Measurements from ENCODE around the gene ICAM5. TPM values are rescaled to one million over a fixed set of nuclear protein-coding genes. Genes with fewer than 3 reads are reported as not detected.

Gene ICAM5
- total and polyA plus RNA-seq, 9 of the 15 experiments (the other 6 are each of a cell fraction or from before 2014, with no cell fraction given) = 0.10 to 114 (median 13.7) TPM

DNA sequence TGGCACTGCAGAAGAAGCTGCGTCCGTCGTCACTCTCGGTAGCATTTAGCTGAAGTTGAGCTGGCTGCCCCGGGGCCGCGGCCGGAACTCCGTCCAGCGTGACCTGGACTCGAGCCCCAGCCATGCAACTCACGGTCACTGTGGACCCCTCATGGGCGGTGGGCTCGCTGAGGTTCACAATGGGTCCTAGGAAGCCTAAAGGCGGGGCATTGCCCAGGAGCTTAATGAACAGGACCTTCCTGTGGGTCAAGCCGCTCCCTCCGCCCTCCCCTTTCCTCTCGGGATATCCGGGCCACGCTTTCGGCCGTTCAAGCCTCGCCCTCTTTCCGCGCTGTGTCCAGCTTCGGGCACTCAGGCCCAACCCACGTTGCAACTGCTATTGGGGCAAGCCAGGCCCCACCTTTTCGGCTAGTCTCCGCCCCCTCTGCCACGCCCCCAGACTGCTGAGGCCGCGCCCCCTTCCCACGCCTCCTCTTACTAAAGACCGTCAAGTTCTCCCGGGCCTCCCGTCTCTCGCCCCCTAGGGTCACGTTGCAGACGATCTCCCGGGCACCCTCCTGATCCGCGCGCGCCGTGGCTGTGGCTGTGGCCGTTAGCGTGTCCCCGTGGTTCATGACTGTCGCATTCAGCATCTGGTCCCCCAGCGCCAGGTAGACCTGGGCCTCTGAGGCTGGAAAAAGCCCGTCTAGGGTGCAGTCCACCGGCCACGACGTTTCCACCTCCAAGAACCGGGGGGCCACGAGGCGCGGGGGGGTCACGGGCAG lies 45.0 kb downstream of the ICAM5 start (continued):
- TF ChIP-seq GATAD2A (IDR thresholded peaks at IDR 0.05) (peak; percentile 45; the same call in 1 of the 2 replicates), TEAD4 (IDR thresholded peaks at IDR 0.05; ENCODE audit: low read length) (no peak), TEAD4 (CRISPR knock-in tag; IDR thresholded peaks at IDR 0.05; ENCODE audit: borderline replicate concordance) (no peak), ATF1 (CRISPR knock-in tag; IDR thresholded peaks at IDR 0.05) (no peak), ATF1 (tag; IDR thresholded peaks at IDR 0.05) (peak; percentile 33), ZNF707 (CRISPR knock-in tag; conservative IDR thresholded peaks at IDR 0.05) (no peak), RBM39 (optimal IDR thresholded peaks at IDR 0.05; ENCODE audit: low read depth, low read length) (no peak), RAD21 (CRISPR knock-in tag; conservative IDR thresholded peaks at IDR 0.05 in 1 of 2, IDR thresholded peaks at IDR 0.05 in 1 of 2) (peak in 1 of 2 experiments; percentile 20; a peak in 1 of 4 replicates), LCOR (CRISPR knock-in tag; IDR thresholded peaks at IDR 0.05) (peak; percentile 74; the same call in 1 of the 2 replicates), SRF (CRISPR knock-in tag; IDR thresholded peaks at IDR 0.05) (no peak; a peak in 1 of 4 replicates), ZNF696 (CRISPR knock-in tag; conservative IDR thresholded peaks at IDR 0.05) (no peak), MGA (IDR thresholded peaks at IDR 0.05) (peak; percentile 58), ETS1 (conservative IDR thresholded peaks at IDR 0.05; ENCODE audit: control insufficient read depth, low read depth, low read length) (0 out of 2 replicates have a peak, but pooled peaks have one; percentile 35), JUND (IDR thresholded peaks at IDR 0.05; ENCODE audit: borderline replicate concordance, low read depth, low read length) (0 out of 2 replicates have a peak, but pooled peaks have one; percentile 2), JUND (tag; IDR thresholded peaks at IDR 0.05; ENCODE audit: borderline replicate concordance, low read depth, low read length) (peak; percentile 21; the same call in 1 of the 3 replicates)

Data from K562 (cell line).